Measurements from ENCODE around the gene SRSF7. TPM values are rescaled to one million over a fixed set of nuclear protein-coding genes. Genes with fewer than 3 reads are reported as not detected.

Gene SRSF7
- total RNA-seq, 1 experiment from 2014 or later: 299 TPM

GRCh38 chr2:38735999-38736320, 15.2 kb downstream of the SRSF7 start (continued):
- TF ChIP-seq ZNF425 (CRISPR knock-in tag; conservative IDR thresholded peaks at IDR 0.05): no peak
- TF ChIP-seq ARID4B (CRISPR knock-in tag; IDR thresholded peaks at IDR 0.05; ENCODE audit: borderline replicate concordance): no peak
- no peak for TF ChIP-seq ZNF416 (CRISPR knock-in tag; IDR thresholded peaks at IDR 0.05)
- no peak for TF ChIP-seq MAX (CRISPR knock-in tag; IDR thresholded peaks at IDR 0.05)
- no peak for TF ChIP-seq KAT7 (CRISPR knock-in tag; IDR thresholded peaks at IDR 0.05; ENCODE audit: borderline replicate concordance)
- no peak for TF ChIP-seq ESRRA (CRISPR knock-in tag; IDR thresholded peaks at IDR 0.05; ENCODE audit: borderline replicate concordance)

- 0 out of 2 replicates have a peak overlapping the region, but pooled peaks have one; percentile 62 for H3K27ac Mint-ChIP-seq
Measured at GRCh38 chr2:38734299-38735058, 16.7 kb downstream of the SRSF7 start.

GRCh38 chr2:38733300-38733971, 17.7 kb downstream of the SRSF7 start:
- peaks cover 21% of the 10 kb centered on the region for H3K36me3 Mint-ChIP-seq
- ChIA-PET POLR2A (interaction anchor here (1.6 kb wide), 1 partner anchor 17 kb away, joined by 8 read pairs; the partner anchor contains the start of gene SRSF7), CTCF (interaction anchor here (1.1 kb wide), 1 partner anchor 11 kb away, joined by 3 read pairs; no protein-coding TSS in a partner anchor)
- no peak for DNase-seq (ENCODE audit: low spot score)
- no peak overlapping the region; the same call in 1 of the 2 replicates for H3K27ac Mint-ChIP-seq
- peaks cover 2% of the 10 kb centered on the region; the same call in 1 of the 2 replicates for H3K9me3 Mint-ChIP-seq
- no peaks in the 10 kb centered on the region for H3K27me3 Mint-ChIP-seq (ENCODE audit: low read depth)
- H3K4me1 Mint-ChIP-seq: peaks cover 22% of the 10 kb centered on the region
- H3K4me3 Mint-ChIP-seq: no peak overlapping the region
- no peak for ATAC-seq
- TF ChIP-seq ZNF281 (CRISPR knock-in tag; IDR thresholded peaks at IDR 0.05) (no peak), TCF7 (CRISPR knock-in tag; IDR thresholded peaks at IDR 0.05; ENCODE audit: low read depth) (no peak), KAT7 (CRISPR knock-in tag; IDR thresholded peaks at IDR 0.05; ENCODE audit: borderline replicate concordance) (no peak), E2F1 (CRISPR knock-in tag; IDR thresholded peaks at IDR 0.05) (no peak), SMAD4 (CRISPR knock-in tag; IDR thresholded peaks at IDR 0.05) (no peak), GTF2I (CRISPR knock-in tag; conservative IDR thresholded peaks at IDR 0.05) (no peak), ELF4 (CRISPR knock-in tag; IDR thresholded peaks at IDR 0.05; ENCODE audit: low read depth) (no peak), NR2C2 (CRISPR knock-in tag; IDR thresholded peaks at IDR 0.05) (no peak)

More at GRCh38 chr2:38734299-38735058, 16.7 kb downstream of the SRSF7 start:
- H3K9me3 Mint-ChIP-seq: peaks cover 12% of the 10 kb centered on the region
- DNase-seq (ENCODE audit: low spot score): no peak
- CTCF ChIA-PET: interaction anchor here (0.7 to 1.1 kb wide), 3 partner anchors 12 to 237 kb away, joined by 3 read pairs; no protein-coding TSS in a partner anchor
- ATAC-seq: no peak
- peaks cover 31% of the 10 kb centered on the region for H3K36me3 Mint-ChIP-seq
- peaks cover 3% of the 10 kb centered on the region; the same call in 1 of the 2 replicates for H3K27me3 Mint-ChIP-seq (ENCODE audit: low read depth)
- peaks cover 22% of the 10 kb centered on the region for H3K4me1 Mint-ChIP-seq
- POLR2A ChIA-PET: interaction anchor here (0.7 to 1.6 kb wide), 3 partner anchors 16 to 368 kb away, joined by 3 to 8 read pairs (median 6); partner anchors contain the start of gene SRSF7
- H3K4me3 Mint-ChIP-seq: no peak overlapping the region
- TF ChIP-seq NFE2L1 (CRISPR knock-in tag; IDR thresholded peaks at IDR 0.05) (no peak), OVOL2 (CRISPR knock-in tag; IDR thresholded peaks at IDR 0.05; ENCODE audit: borderline replicate concordance) (no peak), ZSCAN18 (CRISPR knock-in tag; IDR thresholded peaks at IDR 0.05) (no peak), JUN (CRISPR knock-in tag; IDR thresholded peaks at IDR 0.05) (no peak), CBFB (CRISPR knock-in tag; IDR thresholded peaks at IDR 0.05; ENCODE audit: low read depth) (no peak)

All from WTC11 (cell line).